ENCODE measurements around the gene CSF3. TPM values are rescaled to one million over a fixed set of nuclear protein-coding genes. Genes with fewer than 3 reads are reported as not detected.
"Not testable (repeated sequence)": the region's sequence is repeated elsewhere in the genome, so short reads cannot be mapped to it uniquely, and the experiment has no call there.

CSF3 gene
- total RNA-seq, 4 donors from 2014 or later, result not detected

GRCh38 chr17:40000161-40000560 lies 15.1 kb upstream of the CSF3 start:
- no peak for DNase-seq
- Histone ChIP-seq H3K4me3 (no peak overlapping the region), H3K27ac (no peak overlapping the region), H3K9me3 (no peaks in the 10 kb centered on the region), H3K4me1 (no peaks in the 10 kb centered on the region), H3K27me3 (no peaks in the 10 kb centered on the region), H3K36me3 (peaks cover 0 to 27% (median 0%) of the 10 kb centered on the region in 3 donors)
- TF ChIP-seq CTCF (IDR thresholded peaks at IDR 0.05) (no peak), POLR2A (IDR thresholded peaks at IDR 0.05) (no peak)

- not testable (repeated sequence) for H3K4me1 ChIP-seq, H3K27me3 ChIP-seq, H3K27ac ChIP-seq, H3K9me3 ChIP-seq, DNase-seq, H3K4me3 ChIP-seq
- H3K36me3 ChIP-seq, result peaks cover 0 to 15% (median 0%) of the 10 kb centered on the region in 3 donors
Observed at GRCh38 chr17:40001335-40001734, 13.9 kb upstream of the CSF3 start.

GRCh38 chr17:40004072-40004471 lies 11.2 kb upstream of the CSF3 start:
- H3K9me3 ChIP-seq, result no peaks in the 10 kb centered on the region
- TF ChIP-seq POLR2A (IDR thresholded peaks at IDR 0.05) (no peak), CTCF (IDR thresholded peaks at IDR 0.05) (no peak)
- no peaks in the 10 kb centered on the region for H3K4me1 ChIP-seq
- no peak overlapping the region for H3K27ac ChIP-seq
- DNase-seq, result no peak
- H3K36me3 ChIP-seq, result no peaks in the 10 kb centered on the region
- no peak overlapping the region for H3K4me3 ChIP-seq
- no peaks in the 10 kb centered on the region for H3K27me3 ChIP-seq

GRCh38 chr17:40004712-40005111 lies 10.5 kb upstream of the CSF3 start:
- TF ChIP-seq POLR2A (IDR thresholded peaks at IDR 0.05), result no peak
- no peak for TF ChIP-seq CTCF (IDR thresholded peaks at IDR 0.05)
- no peaks in the 10 kb centered on the region for H3K9me3 ChIP-seq
- no peaks in the 10 kb centered on the region for H3K36me3 ChIP-seq
- H3K4me1 ChIP-seq, result no peaks in the 10 kb centered on the region
- H3K4me3 ChIP-seq, result no peak overlapping the region
- no peak overlapping the region for H3K27ac ChIP-seq
- H3K27me3 ChIP-seq, result no peaks in the 10 kb centered on the region
- DNase-seq, result no peak

GRCh38 chr17:40005520-40005919 lies 9.7 kb upstream of the CSF3 start:
- no peaks in the 10 kb centered on the region for H3K36me3 ChIP-seq
- H3K27me3 ChIP-seq, result no peaks in the 10 kb centered on the region
- no peak for DNase-seq
- no peaks in the 10 kb centered on the region for H3K4me1 ChIP-seq
- H3K9me3 ChIP-seq, result no peaks in the 10 kb centered on the region
- no peak for TF ChIP-seq POLR2A (IDR thresholded peaks at IDR 0.05)
- TF ChIP-seq CTCF (IDR thresholded peaks at IDR 0.05), result no peak
- H3K27ac ChIP-seq, result no peak overlapping the region
- H3K4me3 ChIP-seq, result no peak overlapping the region

GRCh38 chr17:40010946-40011500 lies 4.2 kb upstream of the CSF3 start:
- not testable (repeated sequence) for H3K27me3 ChIP-seq, H3K9me3 ChIP-seq, H3K36me3 ChIP-seq, DNase-seq, H3K27ac ChIP-seq, H3K4me3 ChIP-seq
- peaks cover 0 to 23% (median 4%) of the 10 kb centered on the region in 4 donors for H3K4me1 ChIP-seq

- not testable (repeated sequence) for H3K36me3 ChIP-seq, H3K27me3 ChIP-seq, H3K4me3 ChIP-seq, DNase-seq, H3K9me3 ChIP-seq, H3K27ac ChIP-seq
- peaks cover 0 to 23% (median 4%) of the 10 kb centered on the region in 4 donors for H3K4me1 ChIP-seq
Observed at GRCh38 chr17:40012017-40012647, 3.1 kb upstream of the CSF3 start.
